ENCODE measurements around the gene ERLEC1.

DNA sequence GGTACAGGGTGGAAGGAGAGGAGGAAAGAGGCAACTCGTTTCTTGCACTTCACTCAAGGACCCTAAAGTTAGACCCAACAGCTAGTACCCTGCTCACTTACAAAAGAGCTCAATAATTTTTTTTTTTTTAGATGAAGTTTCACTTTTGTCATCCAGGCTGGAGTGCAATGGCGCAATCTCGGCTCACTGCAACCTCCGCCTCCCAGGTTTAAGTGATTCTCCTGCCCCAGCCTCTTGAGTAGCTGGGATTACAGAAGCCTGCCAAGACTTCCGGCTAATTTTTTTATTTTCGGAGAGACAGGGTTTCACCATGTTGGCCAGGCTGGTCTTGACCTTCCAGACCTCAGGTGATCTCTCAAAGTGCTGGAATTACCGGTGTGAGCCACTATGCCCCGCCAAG is 4.2 kb upstream of the ERLEC1 start:
- TF ChIP-seq, protein P1, sequence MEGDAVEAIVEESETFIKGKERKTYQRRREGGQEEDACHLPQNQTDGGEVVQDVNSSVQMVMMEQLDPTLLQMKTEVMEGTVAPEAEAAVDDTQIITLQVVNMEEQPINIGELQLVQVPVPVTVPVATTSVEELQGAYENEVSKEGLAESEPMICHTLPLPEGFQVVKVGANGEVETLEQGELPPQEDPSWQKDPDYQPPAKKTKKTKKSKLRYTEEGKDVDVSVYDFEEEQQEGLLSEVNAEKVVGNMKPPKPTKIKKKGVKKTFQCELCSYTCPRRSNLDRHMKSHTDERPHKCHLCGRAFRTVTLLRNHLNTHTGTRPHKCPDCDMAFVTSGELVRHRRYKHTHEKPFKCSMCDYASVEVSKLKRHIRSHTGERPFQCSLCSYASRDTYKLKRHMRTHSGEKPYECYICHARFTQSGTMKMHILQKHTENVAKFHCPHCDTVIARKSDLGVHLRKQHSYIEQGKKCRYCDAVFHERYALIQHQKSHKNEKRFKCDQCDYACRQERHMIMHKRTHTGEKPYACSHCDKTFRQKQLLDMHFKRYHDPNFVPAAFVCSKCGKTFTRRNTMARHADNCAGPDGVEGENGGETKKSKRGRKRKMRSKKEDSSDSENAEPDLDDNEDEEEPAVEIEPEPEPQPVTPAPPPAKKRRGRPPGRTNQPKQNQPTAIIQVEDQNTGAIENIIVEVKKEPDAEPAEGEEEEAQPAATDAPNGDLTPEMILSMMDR (IDR thresholded peaks at IDR 0.05; ENCODE audit: low read depth, low read length, missing input control): no peak
- no peak for TF ChIP-seq YY1 (IDR thresholded peaks at IDR 0.05)

All from liver (tissue), 2 donors.